Common myeloid progenitor, CD34-positive (primary cell): ENCODE data around the gene TSPEAR.
"Not testable (repeated sequence)": the region's sequence is repeated elsewhere in the genome, so short reads cannot be mapped to it uniquely, and the experiment has no call there.

Experiments used
- CTCF ChIA-PET: fragments of 350-600 bp; sonication (Branson Sonifier 250); formaldehyde crosslinking; loops from one replicate; lab custom pipeline; 2021; ENCODE audit warnings: antibody characterized with exemption; lab: Charles Lee
- POLR2A ChIA-PET: fragments of 350-600 bp; sonication (Branson Sonifier 250); formaldehyde crosslinking; loops from one replicate; lab custom pipeline; 2021; ENCODE audit warnings: antibody characterized with exemption; lab: Charles Lee
- DNase-seq, 3 donors: peaks; one replicate each; pipeline versions ENCODE4 v3.0.0 to v3.0.0-alpha.2; 2013
- H3K27ac ChIP-seq, 2 experiments: 1 replicate in 1 of 2; 2 replicates in 1 of 2; pipeline ENCODE4 v1.7.0; 2013; ENCODE audit warnings: inconsistent platforms in 2 of 2, low read length in 2 of 2, mild to moderate bottlenecking in 2 of 2, low read depth in 1 of 2, moderate library complexity in 1 of 2; ENCODE audit not compliant: severe bottlenecking in 2 of 2, insufficient read depth in 1 of 2, poor library complexity in 1 of 2
- H3K27me3 ChIP-seq, 5 experiments: replicated peaks in 2 of 5; 1 replicate in 3 of 5; 2 replicates in 2 of 5; pipeline versions ENCODE4 v1.6.1 to v1.7.0; 2013; ENCODE audit warnings: low read length in 4 of 5, mild to moderate bottlenecking in 2 of 5, moderate library complexity in 2 of 5, inconsistent platforms in 1 of 5; ENCODE audit not compliant: insufficient read depth in 5 of 5, control insufficient read depth in 4 of 5
- H3K36me3 ChIP-seq, 4 experiments: 1 replicate in 2 of 4; 2 replicates in 2 of 4; pipeline versions ENCODE4 v1.6.1 to v1.7.0; 2013; ENCODE audit warnings: low read length in 3 of 4, control low read depth in 1 of 4, mild to moderate bottlenecking in 1 of 4; ENCODE audit not compliant: control insufficient read depth in 4 of 4, insufficient read depth in 4 of 4
- H3K4me1 ChIP-seq, 4 experiments: 1 replicate in 3 of 4; 2 replicates in 1 of 4; pipeline versions ENCODE4 v1.6.1 to v1.7.1; 2013; ENCODE audit warnings: low read length in 3 of 4, mild to moderate bottlenecking in 3 of 4, control low read depth in 1 of 4, inconsistent platforms in 1 of 4, moderate library complexity in 1 of 4; ENCODE audit not compliant: control insufficient read depth in 4 of 4, insufficient read depth in 4 of 4; ENCODE audit errors: control extremely low read depth in 1 of 4
- H3K4me3 ChIP-seq, 7 experiments: 1 replicate in 4 of 7; 2 replicates in 3 of 7; pipeline versions ENCODE4 v1.5.1 to v1.7.0; 2013; ENCODE audit warnings: mild to moderate bottlenecking in 7 of 7, low read length in 6 of 7, moderate library complexity in 6 of 7, inconsistent platforms in 2 of 7, low read depth in 2 of 7, control low read depth in 1 of 7; ENCODE audit not compliant: insufficient read depth in 4 of 7, control insufficient read depth in 1 of 7; ENCODE audit errors: extremely low read depth in 1 of 7
- H3K9me3 ChIP-seq, 5 experiments: 1 replicate in 4 of 5; 2 replicates in 1 of 5; pipeline versions ENCODE4 v1.6.1 to v1.7.1; 2013; ENCODE audit warnings: low read length in 4 of 5, mild to moderate bottlenecking in 2 of 5, inconsistent platforms in 1 of 5, low read depth in 1 of 5, moderate library complexity in 1 of 5; ENCODE audit not compliant: control insufficient read depth in 4 of 5, insufficient read depth in 2 of 5; ENCODE audit errors: control extremely low read depth in 1 of 5
- WGBS: methylation state at CpG from one replicate; pipeline ENCODE4 v1.1.5; 2013; ENCODE audit not compliant: insufficient coverage; 5-methylcytosine and 5-hydroxymethylcytosine counted together

Gene TSPEAR

DNA sequence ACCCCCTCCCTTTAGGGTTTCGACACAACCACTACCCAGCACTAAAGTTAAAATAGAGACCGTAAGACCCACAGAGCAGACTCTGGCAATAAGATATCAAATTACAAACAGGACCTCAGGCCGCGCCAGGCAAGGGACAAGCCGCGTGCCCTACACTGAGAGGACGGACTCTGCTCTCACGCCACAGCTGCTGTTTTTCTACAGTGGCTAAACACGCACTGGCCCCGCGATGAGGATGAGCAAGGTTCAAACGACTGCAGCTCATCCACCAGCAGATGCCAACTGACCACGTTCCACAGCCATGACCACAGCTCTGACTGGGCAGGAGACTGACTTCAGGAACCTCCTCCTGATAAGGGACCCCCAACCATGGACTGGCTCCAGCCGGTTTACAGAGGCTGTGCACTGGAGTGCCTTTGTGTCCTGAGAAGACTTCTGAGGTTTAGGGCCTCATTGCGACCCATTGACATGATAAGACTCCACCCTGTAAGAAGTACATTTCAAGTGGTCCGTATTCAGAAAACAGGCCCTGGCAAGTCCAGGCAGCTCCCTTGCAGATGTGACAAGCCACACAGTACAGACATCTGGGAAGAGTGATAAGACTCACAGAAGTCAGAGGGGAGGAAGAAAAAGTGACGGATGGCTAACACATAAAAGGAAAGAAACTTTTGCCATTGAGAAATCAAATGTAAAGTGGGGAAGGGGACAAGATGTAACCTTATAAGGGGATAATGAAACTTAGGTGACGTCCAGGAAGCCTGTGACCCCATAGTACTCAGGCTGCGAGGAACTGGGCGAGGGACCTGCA lies 117.6 kb downstream of the TSPEAR start:
- CTCF ChIA-PET = no interaction called here
- H3K9me3 ChIP-seq = peaks cover 0 to 5% (median 0%) of the 10 kb centered on the region in 5 experiments
- H3K27me3 ChIP-seq = peaks cover 0 to 10% (median 0%) of the 10 kb centered on the region in 5 experiments
- peak; percentile 6 to 77 (median 54) for DNase-seq
- H3K4me3 ChIP-seq = no peak overlapping the region
- POLR2A ChIA-PET = no interaction called here
- peak overlapping the region in 1 of 2 experiments; percentile 65 for H3K27ac ChIP-seq
- H3K36me3 ChIP-seq = no peaks in the 10 kb centered on the region
- 75% methylated on average over 19 of the region's 20 CpGs for WGBS
- peaks cover 0 to 5% (median 0%) of the 10 kb centered on the region in 4 experiments for H3K4me1 ChIP-seq

DNA sequence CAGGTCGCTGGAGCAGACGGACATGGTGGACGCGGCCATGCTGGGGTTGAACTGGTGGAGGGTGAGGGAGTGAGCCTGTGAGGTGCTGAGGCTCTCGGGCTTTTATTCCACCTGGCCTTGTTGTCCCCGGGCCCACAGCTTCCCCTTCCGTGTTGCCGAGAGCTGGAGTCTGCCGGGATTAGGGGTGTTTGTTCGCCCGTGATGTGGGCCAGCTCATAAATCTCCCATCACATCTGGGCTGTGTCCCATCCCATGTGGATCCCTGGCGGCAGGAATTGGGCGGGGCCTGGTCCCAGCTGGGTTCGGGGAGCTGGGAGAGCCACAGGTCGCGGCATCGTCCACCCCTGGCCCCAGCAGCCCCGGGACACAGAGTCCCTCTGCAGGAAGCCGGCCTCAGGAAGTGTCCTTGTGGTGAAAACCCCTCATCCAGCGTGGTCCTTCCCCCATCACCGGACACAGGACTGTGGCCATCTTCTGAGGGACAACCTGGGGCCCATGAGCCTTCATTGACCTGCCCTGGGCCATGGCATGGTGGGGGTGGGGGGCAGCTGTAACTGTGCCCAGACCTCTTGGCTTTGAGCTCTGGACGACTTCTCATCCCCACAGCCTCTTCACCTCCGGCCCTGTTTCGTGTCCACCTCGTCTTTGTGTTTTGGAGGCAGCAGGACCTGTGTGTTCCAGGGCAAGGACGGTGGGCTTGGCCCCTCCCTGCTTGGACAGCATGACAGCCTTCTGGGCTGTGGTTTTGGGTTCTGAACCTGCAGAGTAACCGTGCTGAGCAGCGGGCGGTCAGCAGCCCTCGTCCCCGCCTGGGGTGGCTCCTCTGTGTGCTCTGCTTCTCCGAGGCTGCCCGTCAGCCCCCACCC lies 118.7 kb downstream of the TSPEAR start, which contains the start of gene KRTAP10-6:
Gene KRTAP10-6, minus strand, starts transcription at position 60 of the 866 bp plus-strand sequence. Its CDS starts 21 bp downstream, at position 39.
- Histone ChIP-seq H3K4me3 (no peak within 1 kb of the TSS), H3K27ac (peak within 1 kb of the TSS in 1 of 2 experiments; percentile 65), H3K9me3 (peaks cover 0 to 2% (median 0%) of the 10 kb centered on the region in 5 experiments), H3K27me3 (peaks cover 0 to 7% (median 0%) of the 10 kb centered on the region in 5 experiments), H3K36me3 (no peaks in the 10 kb centered on the region), H3K4me1 (peaks cover 0 to 5% (median 0%) of the 10 kb centered on the region in 4 experiments)
- CTCF ChIA-PET = interaction anchor here (0.6 kb wide), 1 partner anchor 43 kb away, joined by 3 read pairs; no protein-coding TSS in a partner anchor
- 71% methylated on average over 26 of the region's 33 CpGs for WGBS
- POLR2A ChIA-PET = no interaction called here
- DNase-seq = no peak

DNA sequence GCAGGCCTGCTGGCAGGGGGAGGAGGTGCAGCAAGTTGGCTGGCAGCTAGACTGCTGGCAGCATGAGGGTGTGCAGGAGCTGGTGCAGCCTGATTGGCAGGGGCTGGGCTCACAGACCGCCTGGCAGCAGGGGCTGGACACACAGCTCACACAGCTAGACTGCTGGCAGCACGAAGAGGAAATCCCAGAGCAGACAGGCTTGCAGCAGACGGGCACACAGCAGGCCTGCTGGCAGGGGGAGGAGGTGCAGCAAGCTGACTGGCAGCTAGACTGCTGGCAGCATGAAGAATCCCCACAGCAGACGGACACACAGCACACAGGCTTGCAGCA lies 119.6 kb downstream of the TSPEAR start:
- H3K36me3 ChIP-seq, POLR2A ChIA-PET, CTCF ChIA-PET, H3K27ac ChIP-seq, H3K9me3 ChIP-seq, H3K4me3 ChIP-seq, H3K27me3 ChIP-seq, DNase-seq, H3K4me1 ChIP-seq: not testable (repeated sequence)
- no CpG with 5 or more reads among the region's 4 CpGs for WGBS

DNA sequence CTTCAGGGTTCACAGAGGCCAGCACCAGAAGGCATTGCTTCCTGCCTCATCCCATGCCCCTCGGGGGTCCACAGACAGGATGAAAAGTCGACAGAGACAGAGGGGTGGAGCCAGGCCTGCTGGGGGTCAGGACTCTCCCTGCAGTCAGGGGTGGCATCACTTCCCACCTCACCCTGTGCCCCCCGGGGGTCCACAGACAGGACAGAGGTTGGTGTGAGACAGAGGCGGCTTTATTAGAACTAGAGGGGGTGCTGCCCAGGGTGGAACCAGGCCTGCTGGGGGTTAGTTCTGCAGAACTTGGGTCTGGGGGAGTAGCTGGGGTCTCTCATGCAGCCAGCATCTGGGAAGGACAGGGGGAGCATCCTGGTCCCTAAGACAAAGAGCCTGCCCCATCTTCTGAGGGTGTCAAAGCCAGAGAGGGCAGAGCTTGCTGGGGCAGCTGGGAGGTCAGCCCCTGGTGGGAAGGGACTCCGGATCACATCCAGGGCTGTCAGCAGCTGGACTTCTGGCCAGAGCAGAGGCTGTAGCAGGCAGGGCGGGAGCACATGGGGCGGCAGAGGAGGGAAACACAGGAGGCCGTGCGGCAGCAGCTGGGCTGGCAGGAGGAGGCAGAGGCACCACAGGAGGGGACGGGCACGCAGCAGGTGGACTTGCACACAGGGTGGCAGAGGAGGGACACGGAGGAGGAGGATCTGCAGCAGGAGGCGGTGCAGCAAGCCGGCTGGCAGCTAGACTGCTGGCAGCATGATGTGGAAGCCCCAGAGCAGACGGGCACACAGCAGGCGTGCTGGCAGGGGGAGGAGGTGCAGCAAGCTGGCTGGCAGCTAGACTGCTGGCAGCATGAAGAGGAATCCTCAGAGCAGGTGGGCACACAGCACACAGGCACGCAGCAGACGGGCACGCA lies 120.2 kb downstream of the TSPEAR start:
- H3K27ac ChIP-seq, CTCF ChIA-PET, H3K27me3 ChIP-seq, H3K4me1 ChIP-seq, H3K9me3 ChIP-seq, H3K4me3 ChIP-seq, POLR2A ChIA-PET, H3K36me3 ChIP-seq, DNase-seq: not testable (repeated sequence)
- 88% methylated on average over 10 of the region's 19 CpGs for WGBS

- DNase-seq = no peak
- Histone ChIP-seq H3K27ac (no peak overlapping the region), H3K9me3 (peaks cover 0 to 8% (median 3%) of the 10 kb centered on the region in 5 experiments), H3K36me3 (no peaks in the 10 kb centered on the region), H3K27me3 (peaks cover 0 to 6% (median 2%) of the 10 kb centered on the region in 5 experiments), H3K4me1 (peaks cover 0 to 5% (median 0%) of the 10 kb centered on the region in 4 experiments), H3K4me3 (no peak overlapping the region)
- 94% methylated on average over 7 of the region's 10 CpGs for WGBS
- POLR2A ChIA-PET = no interaction called here
- CTCF ChIA-PET = no interaction called here
Measured at GRCh38 chr21:44590311-44590721, 121.1 kb downstream of the TSPEAR start.

GRCh38 chr21:44589586-44590305 lies 121.6 kb downstream of the TSPEAR start:
- ChIA-PET POLR2A (no interaction called here), CTCF (no interaction called here)
- no peaks in the 10 kb centered on the region for H3K36me3 ChIP-seq
- no peak for DNase-seq
- H3K27me3 ChIP-seq = peaks cover 0 to 12% (median 2%) of the 10 kb centered on the region in 5 experiments
- no peak overlapping the region for H3K27ac ChIP-seq
- peaks cover 0 to 8% (median 3%) of the 10 kb centered on the region in 5 experiments for H3K9me3 ChIP-seq
- H3K4me3 ChIP-seq = no peak overlapping the region
- H3K4me1 ChIP-seq = peaks cover 0 to 5% (median 0%) of the 10 kb centered on the region in 4 experiments
- WGBS = 92% methylated on average over 23 of the region's 24 CpGs
